Germinal center (tissue), 1 donor: ENCODE measurements around the gene ZNF624.

Source experiments
- DNase-seq: peaks from one replicate; pipeline ENCODE4 v3.0.0; 2012; ENCODE audit warnings: mixed read lengths, low spot score

Gene ZNF624

DNA sequence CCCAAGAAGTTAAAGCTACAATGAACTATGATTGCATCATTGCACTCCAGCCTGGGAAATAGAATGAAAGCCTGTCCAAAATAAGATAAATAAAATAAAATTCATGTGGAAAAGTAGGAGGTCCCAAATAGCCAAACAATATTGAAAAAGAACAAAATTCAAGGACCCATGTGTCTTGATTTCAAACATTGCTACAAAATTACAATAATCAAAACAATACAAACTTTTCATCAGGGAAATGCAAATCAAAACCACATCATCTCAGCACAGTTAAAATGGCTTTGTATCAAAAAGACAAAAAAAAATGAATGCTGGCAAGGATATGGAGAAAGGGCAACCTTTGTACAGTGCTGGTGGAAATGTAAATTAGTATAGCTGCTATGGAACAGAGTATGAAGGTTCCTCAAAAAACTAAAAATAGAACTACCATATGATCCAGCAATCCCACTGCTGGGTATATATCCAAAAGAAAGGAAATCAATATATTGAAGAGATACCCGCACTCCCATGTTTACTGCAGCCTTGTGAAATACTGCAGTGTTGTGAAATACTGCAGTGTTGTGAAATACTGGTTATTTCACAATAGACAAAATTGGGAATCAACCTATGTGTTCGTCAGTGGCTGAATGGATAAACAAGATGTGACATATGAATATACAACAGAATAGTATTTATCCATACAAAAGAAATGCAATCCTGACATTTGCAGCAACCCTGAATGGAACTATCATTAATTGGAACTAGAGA, 60.1 kb downstream of the ZNF624 start:
- no peak for DNase-seq

DNA sequence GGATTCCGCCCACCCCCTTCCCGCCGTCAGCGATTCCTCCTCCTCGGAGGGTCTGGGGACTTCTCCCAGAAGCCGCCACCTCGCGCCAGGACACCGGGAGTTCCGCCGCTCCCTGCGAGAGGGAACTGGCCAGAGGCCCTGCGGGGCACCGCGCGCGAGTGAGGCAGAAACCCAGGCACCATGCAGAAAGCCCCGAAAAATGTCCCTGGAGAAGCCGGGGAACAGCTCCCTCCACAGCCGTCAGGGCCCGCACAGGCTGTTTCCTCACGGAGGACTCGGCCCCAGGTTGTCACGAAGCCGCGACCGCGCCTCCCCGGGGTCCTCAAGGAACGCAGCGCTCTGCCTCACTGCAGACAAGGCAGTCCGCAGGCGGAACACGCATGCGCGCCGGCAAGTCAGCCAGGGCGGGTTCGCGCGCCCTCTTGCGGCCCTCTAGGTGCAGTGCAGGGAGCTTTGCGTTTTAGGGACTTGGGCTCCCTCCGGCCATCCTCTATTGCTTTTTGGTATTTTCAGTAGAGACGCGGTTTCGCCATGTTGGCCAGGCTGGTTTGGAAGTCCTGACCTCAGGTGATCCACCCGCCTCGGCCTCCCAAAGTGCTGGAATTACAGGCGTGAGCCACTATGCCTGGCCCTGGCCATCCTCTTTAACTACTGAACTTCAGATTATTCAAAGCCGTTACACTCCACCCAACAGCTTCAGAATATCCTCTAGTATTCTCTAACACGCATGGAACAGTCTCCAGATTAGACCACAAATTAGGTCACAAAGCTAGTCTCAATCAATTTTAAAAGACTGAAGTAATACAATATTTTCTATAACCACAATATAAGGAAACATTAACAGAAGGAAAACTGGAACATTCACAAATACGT, 64.3 kb downstream of the ZNF624 start:
- peak; percentile 94 for DNase-seq

DNA sequence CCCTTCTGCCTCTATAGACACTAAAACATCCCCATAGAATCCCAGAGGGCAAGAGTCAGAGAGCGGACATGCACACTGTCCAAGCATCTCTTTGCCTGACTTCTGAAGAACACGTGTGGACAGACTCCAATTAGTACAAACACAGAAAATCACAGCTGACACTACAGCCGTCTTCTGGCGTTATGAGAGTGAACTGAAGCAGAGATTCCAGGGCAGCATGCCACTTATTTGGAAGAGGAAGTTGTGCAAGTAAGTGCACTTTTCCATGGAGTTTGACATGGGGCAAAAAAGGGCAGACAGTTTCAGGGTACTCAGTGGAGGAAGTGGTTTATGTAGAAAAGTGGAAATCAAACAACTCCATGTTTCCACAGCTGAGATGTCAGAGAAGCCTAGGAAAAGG, 67.9 kb downstream of the ZNF624 start:
- no peak for DNase-seq

DNA sequence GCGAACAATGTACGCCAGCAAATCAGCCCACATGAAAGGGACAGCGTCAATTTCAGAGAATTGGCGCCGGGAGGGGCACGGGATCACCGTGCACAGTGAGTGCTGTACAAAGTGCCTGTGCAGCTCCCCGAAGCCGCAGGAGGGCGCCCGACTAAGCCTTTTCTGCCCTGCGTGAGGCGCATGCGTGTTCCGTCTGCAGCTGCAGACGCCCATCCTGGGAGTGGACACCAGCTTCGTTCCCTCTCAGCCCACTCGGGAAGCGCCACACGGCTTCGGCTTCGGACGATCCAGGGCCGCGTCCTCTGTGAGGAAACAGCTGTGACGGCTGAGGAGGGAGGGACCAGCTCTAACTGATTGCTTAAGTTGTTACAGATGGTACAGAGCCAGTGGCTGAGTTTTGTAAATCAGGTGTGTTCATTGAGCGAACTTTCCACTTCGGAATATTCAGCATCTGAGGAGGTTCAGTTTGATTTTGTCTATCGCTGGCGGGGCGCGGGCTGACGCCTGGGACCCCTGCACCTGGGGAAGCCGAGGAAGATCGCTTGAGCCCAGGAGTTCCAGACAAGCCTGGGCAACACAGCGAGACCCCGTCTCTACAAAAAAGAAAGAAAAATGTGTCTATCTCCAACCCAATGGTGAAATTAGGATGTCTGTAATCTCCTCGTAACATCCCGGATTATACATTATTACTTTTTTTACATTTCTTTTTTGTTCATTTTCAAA, 69.2 kb downstream of the ZNF624 start:
- DNase-seq = peak; percentile 94

DNA sequence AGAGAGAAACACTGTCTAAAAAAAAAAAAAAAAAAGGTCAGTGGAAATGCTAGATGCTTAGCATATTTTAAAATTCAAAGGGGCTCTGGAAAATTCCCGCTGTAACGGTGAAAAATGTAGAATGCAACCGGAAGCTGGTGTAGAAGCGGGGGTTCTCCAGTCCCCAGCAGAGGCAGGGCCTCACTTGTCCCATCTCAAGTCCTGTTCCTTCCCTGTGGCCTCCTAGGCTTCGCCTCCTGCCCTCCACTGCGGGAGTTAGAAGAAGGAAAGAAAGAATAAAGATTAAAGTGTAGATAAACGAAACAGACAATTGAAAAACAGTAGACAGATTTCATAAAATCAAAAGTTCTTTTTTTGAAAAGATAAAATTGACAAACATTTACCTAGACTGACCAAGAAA, 69.9 kb downstream of the ZNF624 start:
- DNase-seq = no peak

DNA sequence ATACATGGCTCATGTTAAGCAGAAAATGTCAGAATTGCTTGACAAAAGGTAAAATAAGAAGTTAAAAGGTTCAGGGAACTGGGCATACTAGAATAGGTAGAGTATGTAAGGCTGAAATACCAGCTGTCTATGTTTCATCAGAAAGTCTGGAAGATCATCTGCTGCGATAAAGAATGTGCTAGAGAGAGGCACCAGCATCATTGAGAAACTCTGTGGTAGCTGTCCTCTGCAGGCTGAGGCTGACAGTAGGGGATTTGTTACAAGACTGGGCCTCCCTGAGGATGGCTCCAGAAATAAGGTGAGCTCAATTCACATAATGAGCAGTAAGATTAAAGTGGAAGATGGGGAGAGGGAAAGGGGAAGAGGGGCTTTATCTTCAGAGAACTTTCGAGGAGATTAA, 80.2 kb downstream of the ZNF624 start:
- no peak for DNase-seq
